HG02943 (cell line): Measurements from ENCODE around the gene LRRC8D.

ENCODE experiments used
- ATAC-seq: cut with Tn5 transposase; IDR thresholded peaks from one replicate; pipeline ENCODE4 v1.9.1; 2021; ENCODE audit warnings: mild to moderate bottlenecking, low read depth, moderate library complexity; ENCODE audit not compliant: unreplicated experiment

The LRRC8D gene

GRCh38 chr1:89934461-89934860, 113.6 kb downstream of the LRRC8D start:
- ATAC-seq, result no peak

- no peak for ATAC-seq
Observed at GRCh38 chr1:89935235-89935634, 114.4 kb downstream of the LRRC8D start.

- no peak for ATAC-seq
Observed at GRCh38 chr1:89936694-89937093, 115.9 kb downstream of the LRRC8D start.

- no peak for ATAC-seq
Observed at GRCh38 chr1:89938171-89939055, 117.6 kb downstream of the LRRC8D start.

- ATAC-seq, result no peak
Observed at GRCh38 chr1:89939059-89939570, 118.3 kb downstream of the LRRC8D start.

- no peak for ATAC-seq
Observed at GRCh38 chr1:89939693-89940438, 119.0 kb downstream of the LRRC8D start.

- no peak for ATAC-seq
Observed at GRCh38 chr1:89941110-89941766, 120.4 kb downstream of the LRRC8D start.

- no peak for ATAC-seq
Observed at GRCh38 chr1:89942014-89942413, 121.2 kb downstream of the LRRC8D start.

- ATAC-seq, result no peak
Observed at GRCh38 chr1:89942825-89943658, 122.2 kb downstream of the LRRC8D start.

- no peak for ATAC-seq
Observed at GRCh38 chr1:89943846-89944781, 123.3 kb downstream of the LRRC8D start.

- ATAC-seq, result peak; percentile 58
Observed at GRCh38 chr1:89945852-89946476, 125.1 kb downstream of the LRRC8D start.

GRCh38 chr1:89946532-89946931, 125.7 kb downstream of the LRRC8D start:
- no peak for ATAC-seq

GRCh38 chr1:89948722-89949345, 128.0 kb downstream of the LRRC8D start:
- no peak for ATAC-seq

GRCh38 chr1:89949991-89950624, 129.3 kb downstream of the LRRC8D start:
- no peak for ATAC-seq

GRCh38 chr1:89950703-89951102, 129.9 kb downstream of the LRRC8D start:
- no peak for ATAC-seq

- ATAC-seq, result no peak
Observed at GRCh38 chr1:89951766-89952604, 131.2 kb downstream of the LRRC8D start.
